SH-SY5Y (cell line): Measurements from ENCODE around the gene ICOSLG.
"Not testable (repeated sequence)": the region's sequence is repeated elsewhere in the genome, so short reads cannot be mapped to it uniquely, and the experiment has no call there.

Experiments used
- GATA2 ChIP-seq: IDR thresholded peaks from 2 replicates; pipeline ENCODE4 v1.6.1; 2011; ENCODE audit warnings: mild to moderate bottlenecking, low read depth, low read length
- GATA3 ChIP-seq: IDR thresholded peaks from 2 replicates; pipeline ENCODE4 v1.6.1; 2011; ENCODE audit warnings: low read depth, mild to moderate bottlenecking, low read length, moderate library complexity

ICOSLG gene, protein sequence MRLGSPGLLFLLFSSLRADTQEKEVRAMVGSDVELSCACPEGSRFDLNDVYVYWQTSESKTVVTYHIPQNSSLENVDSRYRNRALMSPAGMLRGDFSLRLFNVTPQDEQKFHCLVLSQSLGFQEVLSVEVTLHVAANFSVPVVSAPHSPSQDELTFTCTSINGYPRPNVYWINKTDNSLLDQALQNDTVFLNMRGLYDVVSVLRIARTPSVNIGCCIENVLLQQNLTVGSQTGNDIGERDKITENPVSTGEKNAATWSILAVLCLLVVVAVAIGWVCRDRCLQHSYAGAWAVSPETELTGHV

DNA sequence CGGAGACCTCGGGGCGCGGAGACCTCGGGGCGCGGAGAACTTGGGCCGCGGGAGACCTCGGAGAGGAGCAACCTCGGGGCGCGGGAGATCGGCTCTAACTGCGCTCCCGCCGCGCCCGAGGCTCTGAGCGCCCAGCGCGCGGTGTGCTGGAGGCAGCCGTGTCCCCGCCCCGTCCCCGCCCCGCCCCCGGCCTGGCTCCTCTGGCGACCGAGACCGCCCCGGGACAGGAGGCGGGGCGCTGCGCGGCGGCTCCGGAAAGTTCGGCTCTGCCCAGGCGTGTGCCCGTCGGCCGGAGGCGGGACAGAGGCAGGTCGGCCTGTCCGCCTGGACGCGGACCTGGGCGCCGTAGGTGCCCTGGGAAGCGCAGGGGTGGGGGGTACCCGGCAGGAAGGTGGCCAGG lies at the start of gene ICOSLG:
TSS of gene ICOSLG (minus strand) at position 102 of the 400 bp plus-strand sequence. CDS start 126 bp downstream, outside the sequence.
- TF ChIP-seq GATA2, GATA3: not testable (repeated sequence)

DNA sequence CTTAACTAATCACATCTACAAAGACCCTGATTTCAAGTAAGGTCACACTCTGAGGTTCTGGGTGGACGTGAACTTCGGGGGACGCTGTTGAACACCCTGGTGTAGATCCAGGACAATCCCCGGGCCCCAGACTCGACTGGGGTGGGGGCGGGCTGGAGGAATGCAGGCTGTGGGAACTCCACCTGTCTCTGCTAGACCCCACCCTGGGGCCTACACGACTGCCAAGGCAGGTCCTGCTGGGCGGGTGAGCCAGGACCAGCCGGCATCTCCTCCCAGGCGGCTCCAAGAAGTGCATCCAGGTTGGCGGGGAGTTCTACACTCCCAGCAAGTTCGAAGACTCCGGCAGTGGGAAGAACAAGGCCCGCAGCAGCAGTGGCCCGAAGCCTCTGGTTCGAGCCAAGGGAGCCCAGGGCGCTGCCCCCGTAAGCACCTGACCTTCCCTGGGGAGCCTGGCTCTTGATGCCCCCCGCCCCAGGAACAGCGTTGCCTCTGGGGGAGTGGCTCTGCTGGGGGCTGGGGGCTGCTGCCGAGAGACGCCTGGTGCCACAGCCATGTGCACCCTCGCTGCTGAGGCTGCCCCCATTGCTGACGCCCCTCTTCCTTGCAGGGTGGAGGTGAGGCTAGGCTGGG lies 48.8 kb upstream of the ICOSLG start:
- no peak for TF ChIP-seq GATA3

DNA sequence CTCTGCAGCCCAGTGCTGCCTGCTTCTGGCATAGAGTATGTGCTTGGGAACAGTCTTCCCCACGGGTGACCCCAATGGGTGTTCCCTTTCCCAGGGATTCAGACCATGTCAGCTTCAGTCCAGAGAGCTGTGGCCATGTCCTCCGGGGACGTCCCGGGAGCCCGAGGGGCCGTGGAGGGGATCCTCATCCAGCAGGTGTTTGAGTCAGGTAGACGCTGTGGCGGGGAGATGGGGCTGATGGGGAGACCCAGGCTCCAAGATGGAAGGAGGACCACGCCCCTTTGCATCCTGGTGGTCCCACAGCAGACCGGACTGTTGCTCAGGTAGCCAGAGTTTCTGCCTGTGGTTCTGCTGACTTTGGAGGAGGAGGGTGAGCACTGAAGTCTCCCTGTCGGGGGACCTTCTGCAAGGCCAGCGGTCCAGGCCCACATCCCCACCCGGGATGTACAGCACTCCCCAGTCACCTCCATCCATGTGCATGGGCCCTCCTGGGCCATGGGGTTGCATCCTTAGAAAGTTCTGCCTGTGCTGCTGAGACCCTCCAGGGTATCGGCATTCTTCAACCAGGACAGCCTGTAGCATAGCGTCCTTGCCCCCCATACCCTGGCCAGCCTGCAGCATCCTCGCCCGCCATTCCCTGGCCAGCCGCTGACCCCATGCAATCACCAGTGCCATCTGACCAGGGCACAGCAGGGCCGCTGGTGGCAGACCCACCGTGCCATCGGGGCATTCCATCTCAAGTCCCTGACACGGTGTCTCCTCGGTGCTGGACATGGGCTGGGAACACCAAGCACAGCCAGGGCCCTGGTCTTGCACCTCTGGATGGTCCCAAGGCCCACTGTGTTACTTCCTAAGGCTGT lies 47.7 kb upstream of the ICOSLG start:
- TF ChIP-seq GATA3, result no peak
- TF ChIP-seq GATA2, result no peak

DNA sequence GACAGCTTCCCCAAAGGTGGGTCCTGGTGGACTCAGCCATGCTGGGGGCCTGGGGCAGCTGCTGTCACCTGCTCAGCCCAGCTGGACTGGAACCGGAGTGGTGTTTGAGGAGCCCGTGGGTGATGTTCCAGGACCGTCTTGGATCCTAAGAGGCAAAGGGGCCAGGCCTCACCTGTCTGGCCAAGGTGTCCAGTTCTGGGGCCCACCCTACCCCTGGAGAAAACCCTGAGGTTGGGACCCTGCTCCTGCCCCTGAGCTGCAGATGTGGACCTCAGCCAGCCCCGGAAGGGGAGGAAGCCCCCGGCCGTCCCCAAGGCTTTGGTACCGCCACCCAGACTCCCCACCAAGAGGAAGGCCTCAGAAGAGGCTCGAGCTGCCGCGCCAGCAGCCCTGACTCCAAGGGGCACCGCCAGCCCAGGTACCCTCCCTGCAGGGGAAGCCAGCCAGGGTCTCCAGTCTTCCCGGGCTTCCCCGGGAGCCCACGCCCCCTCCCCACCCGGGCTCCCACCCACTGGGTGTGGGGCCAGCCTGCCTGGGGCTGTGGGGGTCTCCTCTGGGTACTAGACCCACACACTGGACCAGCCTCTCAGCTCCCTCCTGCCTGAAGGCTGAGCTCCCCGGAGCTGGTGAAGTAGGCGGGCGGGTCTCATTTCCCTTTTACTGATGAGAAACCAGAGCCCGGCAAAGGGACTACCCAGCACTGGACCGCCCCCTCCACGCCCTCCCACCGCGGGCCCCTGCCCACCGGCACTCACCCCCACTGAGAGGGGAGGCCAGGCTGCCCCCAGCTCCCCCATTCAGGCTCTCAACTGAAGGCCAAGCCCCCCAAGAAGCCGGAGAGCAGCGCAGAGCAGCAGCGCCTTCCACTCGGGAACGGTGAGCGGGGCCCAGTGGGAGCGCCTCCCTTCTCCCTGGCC lies 46.2 kb upstream of the ICOSLG start:
- TF ChIP-seq GATA2 (no peak), GATA3 (no peak)

DNA sequence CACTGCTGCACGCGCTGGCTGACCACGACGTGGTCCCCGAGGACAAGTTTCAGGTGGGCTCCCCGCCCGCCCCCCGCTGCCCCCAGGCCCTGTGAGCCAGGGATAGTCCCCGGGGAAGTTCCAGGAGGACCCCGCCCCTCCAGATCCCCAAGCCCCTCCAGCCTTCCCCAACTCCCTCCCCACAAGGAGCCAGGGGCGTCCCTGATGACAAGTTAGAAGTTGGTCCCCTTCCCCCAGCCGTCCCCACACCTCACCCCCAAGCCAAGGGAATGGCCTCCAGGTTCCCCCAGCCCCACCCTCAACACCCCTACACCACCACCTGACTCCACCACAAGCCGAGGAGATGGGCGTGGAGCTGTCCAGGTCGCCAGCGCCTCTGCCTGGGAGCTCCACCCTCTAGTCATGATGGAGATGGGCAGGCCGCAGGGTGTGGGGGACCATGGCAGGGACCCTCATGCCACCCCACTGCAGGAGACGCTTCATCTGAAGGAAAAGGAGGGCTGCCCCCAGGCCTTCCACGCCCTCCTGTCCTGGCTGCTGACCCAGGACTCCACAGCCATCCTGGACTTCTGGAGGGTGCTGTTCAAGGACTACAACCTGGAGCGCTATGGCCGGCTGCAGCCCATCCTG lies 45.5 kb upstream of the ICOSLG start:
- TF ChIP-seq GATA3, result no peak
- no peak for TF ChIP-seq GATA2

DNA sequence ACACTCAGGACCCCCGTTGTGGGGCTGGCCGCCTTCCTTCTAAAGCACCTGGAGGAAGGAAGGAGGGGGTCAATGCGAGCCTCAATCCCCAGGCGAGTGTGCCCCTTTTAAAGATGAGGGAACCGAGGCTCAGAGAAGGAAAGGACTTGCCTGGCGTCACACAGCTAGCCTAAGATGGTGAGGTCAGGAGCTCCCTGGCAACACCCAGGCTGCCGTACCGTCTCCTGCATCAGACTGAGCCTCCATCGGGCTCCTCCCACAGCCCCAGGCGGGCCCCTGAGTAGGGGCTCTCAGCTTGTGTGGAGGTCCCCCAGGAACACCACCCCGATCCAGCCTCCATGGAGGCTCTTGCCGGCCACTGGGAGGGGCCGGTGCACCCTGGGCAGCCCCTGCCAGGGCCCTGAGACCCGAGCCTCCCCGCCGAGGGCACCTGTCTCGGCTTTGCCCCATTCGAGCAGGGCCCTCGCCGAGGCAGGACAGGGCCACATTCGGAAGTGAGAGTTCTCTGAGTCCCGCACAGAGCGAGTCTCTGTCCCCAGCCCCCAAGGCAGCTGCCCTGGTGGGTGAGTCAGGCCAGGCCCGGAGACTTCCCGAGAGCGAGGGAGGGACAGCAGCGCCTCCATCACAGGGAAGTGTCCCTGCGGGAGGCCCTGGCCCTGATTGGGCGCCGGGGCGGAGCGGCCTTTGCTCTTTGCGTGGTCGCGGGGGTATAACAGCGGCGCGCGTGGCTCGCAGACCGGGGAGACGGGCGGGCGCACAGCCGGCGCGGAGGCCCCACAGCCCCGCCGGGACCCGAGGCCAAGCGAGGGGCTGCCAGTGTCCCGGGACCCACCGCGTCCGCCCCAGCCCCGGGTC lies 44.6 kb upstream of the ICOSLG start, which contains the start of gene AIRE:
TSS of gene AIRE (plus strand) at position 739 of the 855 bp plus-strand sequence. CDS start 131 bp downstream, outside the sequence.
- TF ChIP-seq GATA3 (no peak), GATA2 (no peak)

DNA sequence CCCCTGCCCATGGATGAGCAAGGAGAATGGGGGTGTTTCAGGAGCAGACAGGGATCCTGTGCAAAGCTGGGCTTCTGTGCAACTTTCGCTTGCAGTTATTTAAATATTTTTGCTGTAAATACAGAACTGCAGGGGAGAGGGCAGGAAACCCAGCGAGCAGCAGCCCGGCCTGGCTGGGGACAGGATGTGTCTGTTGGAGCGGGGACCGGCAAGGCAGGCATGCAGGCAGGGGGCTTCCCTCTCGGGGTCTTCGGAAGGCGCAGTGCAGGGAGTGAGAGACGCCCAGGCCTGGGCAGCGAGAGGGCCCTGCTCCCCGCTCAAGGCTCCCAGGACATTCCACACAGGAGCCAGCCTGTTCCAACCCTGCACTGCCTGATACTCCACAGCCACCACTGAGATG lies 43.2 kb upstream of the ICOSLG start:
- no peak for TF ChIP-seq GATA3
- no peak for TF ChIP-seq GATA2

DNA sequence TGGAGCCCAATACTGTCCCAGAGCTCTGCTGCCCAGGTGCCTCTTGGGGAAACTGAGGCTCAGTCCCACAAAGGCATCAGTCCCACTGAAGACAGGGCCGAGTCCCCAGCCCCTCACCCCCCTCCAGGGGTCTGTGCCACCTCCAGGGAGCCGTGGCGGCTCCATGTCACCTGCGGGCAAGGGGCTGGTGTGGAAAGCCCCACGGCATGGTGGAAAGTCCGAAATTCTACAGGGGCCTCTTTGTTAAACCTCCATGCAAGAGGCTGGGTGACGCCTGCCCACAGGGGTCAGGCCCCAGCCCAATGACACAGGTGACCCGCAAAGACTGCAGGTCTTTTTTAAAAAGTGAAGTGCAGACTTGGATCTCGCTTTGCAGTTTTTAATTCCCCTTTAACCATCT lies 41.6 kb upstream of the ICOSLG start:
- TF ChIP-seq GATA3, result no peak
- no peak for TF ChIP-seq GATA2

DNA sequence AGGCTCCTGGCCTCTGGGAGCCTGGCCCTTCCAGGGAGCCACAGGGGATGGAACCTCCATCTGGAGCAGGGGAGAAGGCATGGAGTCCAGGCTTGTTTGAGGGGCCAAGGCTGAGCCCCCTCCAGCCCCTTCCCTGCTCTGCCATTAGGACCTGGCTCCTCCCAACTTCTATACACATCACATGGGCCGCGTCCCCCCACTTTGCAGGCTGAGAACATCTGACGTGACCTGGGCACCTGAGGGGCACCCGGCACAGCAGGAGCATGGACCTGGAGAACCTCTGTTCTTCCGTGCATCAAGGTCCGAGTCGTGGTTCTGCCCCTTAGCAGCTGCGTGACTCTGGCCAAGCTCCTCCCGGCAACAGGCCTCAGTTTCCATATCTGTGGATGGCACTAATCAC lies 41.1 kb upstream of the ICOSLG start:
- no peak for TF ChIP-seq GATA3
- TF ChIP-seq GATA2, result no peak

DNA sequence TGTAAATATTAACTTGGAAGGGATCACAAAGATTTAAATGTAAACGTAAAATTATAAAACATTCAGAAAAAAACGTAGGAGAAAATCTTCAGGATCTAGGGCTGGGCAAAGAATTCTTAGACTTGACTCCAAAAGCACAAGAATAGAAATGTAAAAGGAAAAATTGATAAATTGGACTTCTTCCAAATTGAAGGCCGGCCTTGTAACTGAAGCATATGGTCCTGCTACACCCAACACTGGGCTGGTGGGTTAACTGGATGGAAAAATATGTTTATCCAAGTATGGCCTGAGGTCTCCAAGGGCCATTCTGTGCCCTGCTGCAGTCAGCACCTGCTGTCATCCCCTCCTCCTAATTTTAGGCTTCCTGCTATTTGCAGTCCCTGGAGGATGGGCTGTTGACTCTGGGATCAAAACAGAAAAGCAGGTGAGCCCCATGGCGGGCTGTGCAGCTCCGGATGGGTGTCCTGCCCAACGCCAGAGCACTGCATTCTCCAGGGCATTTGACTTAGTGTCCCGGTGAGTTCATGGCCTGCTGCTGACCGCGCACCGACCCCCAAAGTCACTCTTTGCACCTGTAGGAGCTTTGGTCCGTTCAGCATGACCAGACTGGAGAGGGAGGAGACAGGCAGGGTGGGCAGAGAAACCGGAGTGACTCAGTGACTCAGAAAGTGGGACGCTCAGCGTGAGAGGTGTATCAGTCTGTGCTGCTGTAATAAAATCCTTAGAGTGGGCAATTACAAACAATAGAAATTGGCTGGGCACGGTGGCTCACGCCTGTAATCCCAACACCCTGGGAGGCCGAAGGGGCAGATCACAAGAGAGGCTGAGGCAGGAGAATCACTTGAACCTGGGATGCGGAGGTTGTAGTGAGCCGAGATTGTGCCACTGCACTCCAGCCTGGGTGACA lies 38.9 kb upstream of the ICOSLG start:
- TF ChIP-seq GATA3, result no peak
- no peak for TF ChIP-seq GATA2

DNA sequence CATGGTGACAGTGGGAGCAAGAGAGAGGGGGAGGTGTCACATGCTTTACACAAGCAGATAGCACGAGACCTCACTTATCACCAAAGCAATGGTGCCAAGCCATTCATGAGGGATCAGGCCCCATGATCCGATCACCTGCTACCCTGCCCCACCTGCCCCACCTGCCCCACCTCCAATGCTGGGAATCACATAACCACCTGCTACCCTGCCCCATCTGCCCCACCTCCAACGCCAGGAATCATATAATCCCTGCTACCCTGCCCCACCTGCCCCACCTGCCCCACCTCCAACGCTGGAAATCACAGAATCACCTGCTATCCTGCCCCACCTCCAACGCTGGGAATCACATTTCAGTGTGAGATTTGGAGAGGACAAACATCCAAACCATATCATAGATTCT lies 34.3 kb upstream of the ICOSLG start:
- TF ChIP-seq GATA3 (no peak), GATA2 (no peak)
